NCI-H2107 treated with DMSO at 0.1 percent for 48 hours (cell line): ENCODE measurements around the gene NELFB.
A peak's percentile ranks its signal among the peaks of the same experiment; 100 is the strongest.
"Not testable (repeated sequence)": the region's sequence is repeated elsewhere in the genome, so short reads cannot be mapped to it uniquely, and the experiment has no call there.

ENCODE experiments used
- DNase-seq: peaks from one replicate; lab custom pipeline; 2025; ENCODE audit not compliant: unreplicated experiment; lab: John Stamatoyannopoulos, UW

The NELFB gene

DNA sequence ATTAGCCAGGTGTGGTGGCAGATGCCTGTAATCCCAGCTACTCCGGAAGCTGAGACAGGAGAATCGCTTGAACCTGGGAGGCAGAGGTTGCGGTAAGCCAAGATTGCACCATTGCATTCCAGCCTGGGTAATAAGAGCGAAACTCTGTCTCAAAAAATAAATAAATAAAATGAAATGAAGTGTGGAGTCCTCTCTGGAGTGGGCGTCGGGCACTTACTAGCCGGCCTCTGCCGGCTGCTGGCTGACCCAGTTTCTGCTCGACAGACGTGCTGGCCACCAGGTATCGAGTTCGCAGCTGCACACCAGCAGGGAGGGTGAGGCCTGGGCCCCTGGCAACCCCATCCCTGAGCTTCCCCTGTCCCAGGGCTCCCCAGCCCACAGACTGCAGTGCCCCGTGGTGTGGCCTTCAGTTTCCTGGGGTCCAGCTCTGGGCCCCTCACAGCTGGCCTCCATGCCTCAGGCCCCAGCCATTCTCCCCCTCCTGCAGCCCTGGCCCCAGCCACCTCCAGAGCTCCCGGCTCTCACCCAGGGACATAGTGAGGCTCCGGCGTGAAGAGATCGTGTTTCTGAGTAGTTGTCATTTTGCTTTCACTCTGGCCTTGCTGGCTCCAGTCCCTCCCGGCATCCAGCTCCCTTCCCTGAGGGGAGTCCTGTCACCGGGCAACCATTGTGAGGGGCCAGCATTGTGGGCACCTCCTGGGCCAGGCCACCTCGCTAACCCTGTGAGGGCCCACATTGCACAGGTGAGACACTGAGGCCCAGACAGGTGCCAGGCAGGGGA is 7.8 kb upstream of the NELFB start:
- DNase-seq = peak; percentile 73

DNA sequence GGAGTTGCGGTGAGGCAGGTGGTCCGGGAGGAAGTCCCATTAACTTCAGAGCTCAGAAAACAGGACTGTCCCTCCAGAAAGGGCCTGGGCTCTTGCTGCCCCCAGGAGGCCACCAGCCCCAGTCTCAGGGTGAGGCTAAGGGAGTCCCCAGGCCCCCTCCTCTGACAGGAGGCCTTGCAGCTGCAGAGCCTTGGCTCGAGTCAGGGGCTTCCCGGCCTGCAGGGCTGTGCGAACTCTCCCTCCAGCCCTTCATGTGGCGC is 7.3 kb upstream of the NELFB start:
- DNase-seq = no peak

DNA sequence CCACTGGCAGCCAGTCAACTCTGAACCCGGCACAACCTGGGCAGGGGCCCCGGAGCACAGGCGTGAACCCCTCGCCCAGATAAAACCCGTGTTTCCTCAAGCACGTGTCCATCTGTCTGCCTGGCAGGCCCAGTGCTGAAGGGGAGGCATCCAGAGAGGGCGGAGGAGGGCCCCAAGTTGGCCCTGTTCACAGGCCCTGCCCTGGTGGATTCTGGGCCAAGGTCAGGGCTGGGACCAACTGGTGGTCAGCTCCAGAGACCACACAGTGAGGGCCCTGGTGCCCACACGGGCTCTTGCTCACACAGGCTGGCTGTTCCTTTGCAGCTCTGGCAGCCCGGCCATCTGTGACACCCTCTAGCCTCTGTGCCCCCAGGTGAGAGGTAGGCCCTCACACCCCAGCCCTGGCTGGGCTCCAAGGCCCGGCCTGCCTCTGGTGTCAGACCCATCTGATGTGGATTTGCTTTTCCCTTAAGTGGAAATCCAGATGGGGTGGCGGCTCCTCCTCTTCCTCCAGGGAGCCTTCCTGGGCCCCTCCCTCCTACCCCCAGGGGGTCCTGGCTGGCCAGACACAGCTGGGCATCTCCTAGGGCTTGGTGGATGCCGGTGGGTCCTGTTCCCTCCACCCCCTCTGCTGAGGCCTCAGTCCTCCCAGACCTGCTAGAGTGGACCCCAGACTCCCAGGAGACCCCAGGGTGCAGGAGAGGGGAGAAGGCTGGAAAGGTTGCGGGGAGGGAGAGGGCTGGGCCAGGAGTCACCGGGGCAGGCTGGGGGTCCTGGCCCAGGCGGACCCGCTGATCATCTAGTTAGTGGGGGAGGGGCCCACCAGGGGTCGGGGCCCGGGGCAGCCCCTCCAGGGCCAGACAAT is 4.6 kb upstream of the NELFB start:
- DNase-seq = no peak

DNA sequence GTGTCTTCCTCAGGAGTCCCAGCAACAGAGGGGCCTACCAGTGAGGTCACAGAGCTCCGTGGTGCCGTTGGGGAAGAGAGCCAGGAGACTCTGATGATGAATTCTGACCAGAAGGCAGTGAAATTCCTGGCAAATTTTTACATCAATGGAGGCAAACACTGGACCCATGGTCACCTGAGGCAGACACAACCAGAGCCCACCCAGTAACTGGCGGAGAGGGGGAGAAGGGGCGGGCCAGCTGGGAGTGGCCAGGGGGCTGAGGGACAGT is 4.0 kb upstream of the NELFB start, which contains the start of gene STPG3:
STPG3 (plus strand) TSS at position 93 of the 268 bp plus-strand sequence; CDS start at position 94, 1 bp downstream.
- no peak for DNase-seq

DNA sequence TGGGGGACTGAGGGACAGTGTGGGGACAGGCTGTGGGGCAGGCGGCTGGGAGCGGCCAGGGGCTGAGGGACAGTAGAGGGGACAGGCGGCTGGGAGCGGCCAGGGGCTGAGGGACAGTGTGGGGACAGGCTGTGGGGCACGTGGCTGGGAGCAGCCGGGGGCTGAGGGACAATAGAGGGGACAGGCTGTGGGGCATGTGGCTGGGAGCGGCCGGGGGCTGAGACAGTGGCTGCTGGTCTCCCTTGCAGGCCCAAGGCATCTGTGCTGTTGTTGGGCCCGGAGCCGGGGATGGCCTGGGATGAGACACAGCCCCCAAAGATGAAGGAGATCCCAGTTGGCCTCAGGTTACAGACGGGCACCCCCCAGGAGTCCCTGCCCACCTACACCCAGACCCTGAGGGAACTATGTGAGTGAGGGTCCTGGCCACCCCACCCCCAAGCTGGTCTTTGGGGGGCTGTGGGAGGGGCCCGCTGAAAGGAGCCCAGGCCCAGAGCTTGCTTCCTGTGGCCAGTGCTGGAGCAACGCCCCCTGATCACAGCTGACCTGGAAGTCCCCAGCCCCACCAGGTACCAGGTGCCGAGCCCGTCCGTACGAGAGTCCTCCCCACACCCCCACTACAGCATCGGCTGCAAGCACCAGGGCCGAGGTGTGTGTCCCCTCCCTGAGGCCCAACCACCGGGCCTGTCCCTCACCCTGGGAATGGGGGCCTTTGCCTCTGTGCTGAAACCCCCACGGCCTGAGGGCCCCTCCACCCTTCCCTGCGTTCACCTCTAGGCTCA is 3.4 kb upstream of the NELFB start:
- DNase-seq = no peak

DNA sequence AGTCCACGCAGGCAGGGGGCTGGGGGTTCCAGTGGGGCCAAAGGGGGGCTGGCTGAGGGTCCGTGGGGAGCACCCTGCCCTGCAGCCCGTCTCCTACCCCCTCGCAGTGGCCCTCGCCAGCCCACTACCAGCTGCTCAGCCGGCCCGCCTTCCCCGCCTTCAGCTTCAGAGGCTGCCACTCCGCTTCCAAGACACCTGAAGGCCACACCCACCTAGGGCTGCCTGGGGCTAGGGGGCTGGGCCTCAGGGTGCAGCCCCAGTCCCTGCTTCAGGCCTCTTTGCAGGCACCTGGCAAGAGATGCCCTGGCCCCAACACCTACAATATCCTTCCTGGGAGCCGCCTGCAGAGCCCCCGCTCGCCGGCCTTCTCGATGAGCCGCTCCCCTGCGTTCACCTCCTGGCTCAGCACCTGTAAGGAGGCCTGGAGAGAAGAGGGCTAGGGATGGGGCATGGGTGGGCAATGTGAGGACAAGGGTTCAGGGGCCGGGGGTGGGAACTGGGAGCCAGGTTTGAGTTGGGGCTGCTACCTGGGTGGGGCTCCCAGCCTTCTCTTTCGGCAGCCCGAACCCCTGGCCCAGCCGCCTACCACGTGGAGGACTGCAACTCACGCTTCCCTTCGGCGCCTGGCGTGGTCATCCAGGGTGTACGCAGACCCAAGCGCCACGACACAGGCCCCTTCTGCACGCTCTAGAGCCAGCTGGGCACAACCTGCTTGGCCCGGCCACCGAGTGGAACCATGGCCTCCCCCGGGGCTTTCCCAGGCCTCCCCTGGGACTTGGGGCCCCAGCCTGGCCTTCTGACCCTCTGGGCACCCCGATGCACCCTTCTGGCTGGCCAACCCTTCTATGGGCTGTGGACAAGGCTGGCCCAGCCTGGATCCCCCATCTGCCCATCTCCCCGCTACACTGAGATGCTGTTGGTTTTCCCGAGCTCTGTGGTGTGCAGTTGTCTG is 2.3 kb upstream of the NELFB start:
- DNase-seq = no peak

DNA sequence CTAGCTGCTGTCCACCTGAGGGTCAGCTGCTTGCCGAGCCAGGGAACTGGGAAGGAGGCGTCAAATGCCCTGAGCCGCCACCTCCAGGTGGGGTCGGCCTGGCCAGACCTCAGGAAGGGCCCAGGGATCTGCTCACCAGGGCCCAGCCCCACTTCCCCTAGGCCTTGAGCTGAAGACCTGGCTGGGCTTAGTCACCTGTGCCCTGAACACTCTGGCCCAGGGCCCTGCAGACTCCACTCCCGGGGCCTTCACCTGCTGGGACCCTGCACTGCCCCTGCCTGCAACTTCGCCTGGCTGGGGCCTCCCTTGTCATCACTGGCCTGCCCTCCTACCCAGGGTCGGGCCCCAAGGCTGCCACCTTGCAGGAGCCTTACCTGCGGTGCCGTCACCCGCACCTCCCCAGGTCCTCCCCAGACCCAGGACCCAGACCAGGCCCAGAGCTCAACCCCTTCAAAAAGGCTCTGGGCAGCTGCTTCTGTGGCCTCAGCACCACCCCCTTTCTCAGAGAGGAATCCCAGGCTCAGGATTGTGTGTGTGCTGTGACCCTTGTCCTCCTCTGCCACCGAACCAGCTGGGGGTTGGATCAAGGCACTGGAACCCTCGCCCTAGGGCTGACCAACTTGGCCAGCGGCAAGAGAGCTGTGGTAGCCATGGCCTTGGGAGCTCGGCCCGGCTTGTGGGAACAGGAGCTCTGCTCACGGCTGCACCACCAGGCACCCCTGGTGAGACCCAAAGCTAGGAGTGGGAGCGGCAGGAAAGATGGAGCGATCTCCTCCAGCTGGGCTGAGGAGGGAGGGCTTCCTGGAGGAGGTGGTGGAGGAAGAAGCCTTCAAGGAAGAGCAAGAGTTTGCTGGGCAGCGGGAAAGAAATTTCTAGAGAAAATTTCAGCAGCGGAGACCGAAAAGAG is 1.2 kb upstream of the NELFB start:
- no peak for DNase-seq

DNA sequence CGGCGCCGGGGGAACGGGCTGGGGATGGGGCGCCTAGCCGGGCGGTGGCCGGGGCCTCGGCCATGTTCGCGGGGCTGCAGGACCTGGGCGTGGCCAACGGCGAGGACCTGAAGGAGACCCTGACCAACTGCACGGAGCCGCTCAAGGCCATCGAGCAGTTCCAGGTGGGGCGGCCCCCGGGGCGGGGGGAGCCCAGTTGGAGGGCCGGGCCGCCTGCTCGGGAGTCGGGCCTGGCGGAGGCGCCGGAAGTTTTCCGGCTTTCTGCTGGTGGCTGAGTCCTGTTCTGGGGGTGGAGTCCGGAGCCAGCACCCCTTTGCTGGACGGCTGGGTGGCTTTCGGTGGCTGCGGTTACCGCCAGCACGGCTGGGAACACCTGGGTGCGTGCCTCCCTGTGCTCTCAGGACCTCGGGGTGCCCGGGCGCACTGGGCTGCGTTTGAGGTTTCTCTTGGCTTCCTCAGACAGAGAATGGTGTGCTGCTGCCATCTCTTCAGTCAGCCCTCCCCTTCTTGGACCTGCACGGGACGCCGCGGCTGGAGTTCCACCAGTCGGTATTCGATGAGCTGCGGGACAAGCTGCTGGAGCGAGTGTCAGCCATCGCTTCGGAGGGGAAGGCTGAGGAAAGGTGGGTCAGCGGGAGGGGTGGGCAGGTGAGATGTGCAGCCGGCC is 454 bp downstream of the NELFB start:
- no peak for DNase-seq

DNA sequence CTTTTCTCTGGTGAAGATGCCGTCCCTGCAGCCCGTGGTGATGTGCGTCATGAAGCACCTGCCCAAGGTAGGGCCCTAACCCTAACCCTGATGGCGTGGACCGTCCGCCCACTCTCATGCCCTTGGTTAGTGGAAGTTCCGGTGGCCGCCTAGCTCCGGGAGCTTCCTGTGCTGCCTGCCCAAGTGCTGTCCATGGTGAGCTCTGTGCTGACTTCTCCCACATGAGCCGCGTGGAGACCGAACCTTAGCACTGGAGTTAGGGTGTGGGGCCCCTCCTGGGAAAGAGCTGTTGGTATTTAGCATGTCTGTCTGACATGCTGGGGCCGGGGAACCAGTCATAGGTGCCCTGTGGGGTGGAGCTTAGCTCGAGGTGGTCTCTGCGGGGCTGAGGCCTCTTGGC is 1.2 kb downstream of the NELFB start:
- no peak for DNase-seq

DNA sequence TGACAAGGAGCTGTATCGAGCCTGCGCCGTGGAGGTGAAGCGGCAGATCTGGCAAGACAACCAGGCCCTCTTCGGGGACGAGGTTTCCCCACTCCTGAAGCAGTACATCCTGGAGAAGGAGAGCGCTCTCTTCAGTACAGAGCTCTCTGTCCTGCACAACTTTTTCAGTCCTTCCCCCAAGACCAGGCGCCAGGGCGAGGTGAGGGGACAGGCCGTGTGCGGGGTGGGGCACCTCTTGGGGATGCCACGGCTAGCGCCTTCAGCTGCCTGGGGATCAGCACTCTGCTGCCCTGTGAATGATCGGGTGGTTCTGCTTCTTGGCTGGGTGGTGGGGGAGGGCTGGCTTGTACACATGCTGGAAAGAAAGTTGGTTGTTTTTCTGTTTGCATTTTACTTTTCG is 1.7 kb downstream of the NELFB start:
- no peak for DNase-seq

DNA sequence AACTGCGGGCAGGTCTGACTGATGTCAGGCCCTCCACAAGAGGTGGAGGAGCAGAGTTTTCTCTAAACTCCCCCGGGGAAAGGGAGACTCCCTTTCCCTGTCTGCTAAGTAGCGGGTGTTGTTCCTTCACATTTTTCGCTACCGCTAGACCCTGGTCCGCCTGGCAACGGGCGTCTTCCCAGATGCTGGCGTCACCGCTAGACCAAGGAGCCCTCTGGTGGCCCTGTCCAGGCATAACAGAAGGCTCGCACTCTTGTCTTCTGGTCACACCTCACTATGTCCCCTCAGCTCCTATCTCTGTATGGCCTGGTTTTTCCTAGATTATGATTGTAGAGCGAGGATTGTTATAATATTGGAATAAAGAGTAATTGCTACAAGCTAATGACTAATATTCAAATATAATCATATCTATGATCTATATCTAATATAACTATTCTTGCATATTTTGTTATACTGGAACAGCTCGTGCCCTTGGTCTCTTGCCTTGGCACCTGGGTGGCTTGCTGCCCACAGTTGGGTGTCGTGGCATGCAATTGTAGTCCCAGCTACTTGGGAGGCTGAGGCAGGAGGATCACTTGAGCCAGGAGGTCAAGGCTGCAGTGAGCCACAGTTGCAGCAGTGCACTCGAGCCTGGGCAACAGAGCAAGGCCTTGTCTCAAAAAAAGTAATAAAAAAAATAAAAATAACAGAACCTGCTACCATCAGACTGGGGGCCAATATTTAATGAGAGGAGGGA is 7.2 kb downstream of the NELFB start:
- DNase-seq = not testable (repeated sequence)

DNA sequence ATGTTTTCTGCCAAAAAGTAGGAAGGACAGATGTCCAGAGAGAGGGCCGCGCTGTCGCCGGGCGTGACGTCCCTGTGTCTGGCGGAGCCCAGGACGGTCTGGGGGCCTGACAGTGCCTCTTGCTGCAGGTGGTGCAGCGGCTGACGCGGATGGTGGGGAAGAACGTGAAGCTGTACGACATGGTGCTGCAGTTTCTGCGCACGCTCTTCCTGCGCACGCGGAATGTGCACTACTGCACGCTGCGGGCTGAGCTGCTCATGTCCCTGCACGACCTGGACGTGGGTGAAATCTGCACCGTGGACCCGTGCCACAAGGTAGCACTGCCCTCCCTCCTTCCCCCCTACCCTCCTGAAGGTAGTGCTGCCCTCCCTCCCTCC is 7.8 kb downstream of the NELFB start:
- DNase-seq = no peak

DNA sequence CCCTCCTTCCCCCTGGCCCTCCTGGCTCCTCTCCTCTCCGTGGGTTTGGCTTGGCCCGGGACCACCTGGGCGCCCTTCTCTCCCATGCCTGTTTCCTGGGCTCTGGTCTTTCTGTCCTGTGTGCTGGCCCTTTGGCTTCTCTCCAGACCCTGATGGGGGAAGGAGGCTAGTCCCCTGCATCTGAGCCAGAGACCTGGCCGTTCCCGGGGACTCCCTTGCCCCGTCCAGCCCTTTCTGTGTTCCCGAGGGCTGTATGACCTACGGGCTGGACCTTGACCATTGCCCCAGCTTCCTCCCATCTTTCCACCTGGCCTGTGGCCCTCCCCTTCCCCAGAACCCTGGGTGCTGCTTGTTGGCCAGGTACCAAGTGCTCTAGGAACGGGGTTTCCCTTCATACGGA is 8.4 kb downstream of the NELFB start:
- DNase-seq = no peak

DNA sequence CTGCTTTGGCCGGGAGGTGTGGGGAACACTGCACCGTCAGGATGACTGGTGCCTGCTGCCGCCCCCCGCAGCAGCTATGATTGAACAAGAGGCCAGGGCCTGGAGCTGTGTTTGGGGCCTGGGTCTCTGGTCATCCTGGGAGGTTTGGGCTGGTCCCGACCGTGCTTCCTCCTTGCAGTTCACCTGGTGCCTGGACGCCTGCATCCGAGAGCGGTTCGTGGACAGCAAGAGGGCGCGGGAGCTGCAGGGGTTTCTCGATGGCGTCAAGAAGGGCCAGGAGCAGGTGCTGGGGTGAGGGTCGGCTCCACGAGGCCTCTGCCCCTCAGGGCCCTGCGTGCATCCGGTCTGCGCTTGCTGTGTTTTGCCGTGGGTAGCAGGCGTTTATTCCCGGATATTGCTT is 8.9 kb downstream of the NELFB start:
- no peak for DNase-seq

DNA sequence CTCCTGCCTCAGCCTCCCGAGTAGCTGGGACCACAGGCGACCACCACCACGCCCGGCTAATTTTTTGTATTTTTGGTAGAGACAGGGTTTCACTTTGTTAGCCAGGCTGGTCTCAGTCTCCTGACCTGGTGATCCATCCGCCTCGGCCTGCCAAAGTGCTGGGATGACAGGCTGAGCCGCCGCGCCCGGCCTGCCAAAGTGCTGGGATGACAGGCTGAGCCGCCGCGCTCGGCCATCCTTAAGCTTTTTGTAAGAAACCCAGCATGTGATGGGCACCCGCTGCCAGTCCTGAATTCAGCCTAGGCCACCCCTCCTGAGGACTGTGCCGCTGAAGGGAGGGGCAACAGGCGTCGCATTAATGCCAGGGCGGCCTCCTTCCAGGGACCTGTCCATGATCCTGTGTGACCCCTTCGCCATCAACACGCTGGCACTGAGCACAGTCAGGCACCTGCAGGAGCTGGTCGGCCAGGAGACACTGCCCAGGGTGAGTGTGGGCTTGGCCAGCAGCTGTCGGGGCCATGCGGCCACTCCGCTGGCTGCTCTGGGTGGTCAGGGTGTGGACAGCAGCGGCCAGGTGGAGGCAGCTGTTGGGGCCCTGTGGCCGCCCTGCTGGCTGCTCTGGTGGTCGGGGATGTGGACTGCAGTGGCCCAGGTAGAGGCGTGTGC is 10.5 kb downstream of the NELFB start:
- DNase-seq = no peak

DNA sequence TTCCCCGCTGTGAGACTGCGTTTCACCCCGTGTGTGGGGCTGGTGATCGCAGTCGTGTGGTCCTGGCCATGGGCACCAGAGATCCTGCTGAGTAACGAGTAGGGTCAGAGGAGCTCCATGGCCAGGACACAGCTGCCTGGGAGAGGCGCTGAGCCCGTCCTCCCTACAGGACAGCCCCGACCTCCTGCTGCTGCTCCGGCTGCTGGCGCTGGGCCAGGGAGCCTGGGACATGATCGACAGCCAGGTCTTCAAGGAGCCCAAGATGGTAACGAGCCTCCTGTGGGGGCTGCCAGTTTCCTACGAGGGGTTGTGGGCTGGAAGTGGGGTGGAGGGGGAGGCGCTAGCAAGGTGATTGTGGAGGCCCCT is 11.0 kb downstream of the NELFB start:
- DNase-seq = no peak

DNA sequence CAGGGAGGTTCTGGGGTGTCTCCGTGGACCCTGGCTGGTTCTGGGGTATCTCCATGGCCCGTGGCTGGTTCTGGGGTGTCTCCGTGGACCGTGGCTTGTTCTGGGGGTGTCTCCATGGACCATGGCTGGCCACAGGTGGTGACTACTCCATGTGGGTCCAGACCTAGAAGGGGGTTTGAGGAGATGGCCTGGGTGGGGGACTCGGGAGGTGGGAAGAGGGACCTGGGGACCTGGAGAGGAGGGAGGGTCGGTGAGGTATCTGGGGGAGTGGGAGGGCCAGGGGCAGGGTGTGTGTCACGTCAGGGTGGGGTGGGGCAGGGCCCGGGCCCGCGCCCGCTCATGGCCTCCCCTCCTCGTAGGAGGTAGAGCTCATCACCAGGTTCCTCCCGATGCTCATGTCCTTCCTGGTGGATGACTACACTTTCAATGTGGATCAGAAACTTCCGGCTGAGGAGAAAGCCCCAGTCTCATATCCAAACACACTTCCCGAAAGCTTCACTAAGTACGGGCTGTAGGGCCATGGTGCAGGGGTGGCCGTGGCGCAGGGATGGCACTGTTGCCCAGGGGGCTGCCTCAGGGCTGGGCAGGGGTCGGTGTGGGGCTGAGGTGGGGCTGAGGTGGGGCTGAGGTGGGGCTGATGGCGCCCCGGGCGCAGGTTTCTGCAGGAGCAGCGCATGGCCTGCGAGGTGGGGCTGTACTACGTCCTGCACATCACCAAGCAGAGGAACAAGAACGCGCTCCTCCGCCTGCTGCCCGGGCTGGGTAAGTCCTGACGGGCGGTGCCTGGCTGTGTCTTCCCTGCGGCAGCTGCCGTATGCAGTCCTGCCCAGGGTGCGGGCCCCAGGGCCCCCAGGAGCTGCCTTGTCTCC is 11.7 kb downstream of the NELFB start:
- DNase-seq = no peak
